SW 1271 (cell line): ENCODE results near the gene DUSP10.

Experiments
- DNase-seq, 2 experiments: peaks; one replicate each; lab custom pipeline; 2025; lab: John Stamatoyannopoulos, UW

The DUSP10 gene

GRCh38 chr1:221714227-221715152 is 27.4 kb downstream of the DUSP10 start:
- DNase-seq: no peak

- no peak for DNase-seq
Observed at GRCh38 chr1:221712776-221713431, 29.0 kb downstream of the DUSP10 start.

GRCh38 chr1:221712198-221712684 is 29.6 kb downstream of the DUSP10 start:
- DNase-seq: no peak

- DNase-seq: no peak
Observed at GRCh38 chr1:221711656-221712055, 30.2 kb downstream of the DUSP10 start.

GRCh38 chr1:221711063-221711577 is 30.8 kb downstream of the DUSP10 start:
- no peak for DNase-seq

GRCh38 chr1:221709854-221710253 is 32.0 kb downstream of the DUSP10 start:
- DNase-seq: no peak

GRCh38 chr1:221708987-221709386 is 32.9 kb downstream of the DUSP10 start:
- DNase-seq: no peak

- DNase-seq: no peak
Observed at GRCh38 chr1:221708076-221708571, 33.8 kb downstream of the DUSP10 start.

GRCh38 chr1:221706876-221707582 is 34.9 kb downstream of the DUSP10 start:
- DNase-seq: no peak

- DNase-seq: no peak
Observed at GRCh38 chr1:221706191-221706590, 35.7 kb downstream of the DUSP10 start.

GRCh38 chr1:221704306-221704705 is 37.6 kb downstream of the DUSP10 start:
- no peak for DNase-seq

- no peak for DNase-seq
Observed at GRCh38 chr1:221701570-221702186, 40.2 kb downstream of the DUSP10 start.

GRCh38 chr1:221700948-221701347 is 40.9 kb downstream of the DUSP10 start:
- DNase-seq: no peak

GRCh38 chr1:221700536-221700935 is 41.4 kb downstream of the DUSP10 start:
- no peak for DNase-seq

GRCh38 chr1:221699978-221700519 is 41.8 kb downstream of the DUSP10 start:
- no peak for DNase-seq

GRCh38 chr1:221699577-221699976 is 42.3 kb downstream of the DUSP10 start:
- no peak for DNase-seq

GRCh38 chr1:221698579-221699349 is 43.1 kb downstream of the DUSP10 start:
- DNase-seq: no peak

- DNase-seq: no peak
Observed at GRCh38 chr1:221697923-221698425, 43.9 kb downstream of the DUSP10 start.

GRCh38 chr1:221696718-221697461 is 45.0 kb downstream of the DUSP10 start:
- no peak for DNase-seq

GRCh38 chr1:221696027-221696426 is 45.9 kb downstream of the DUSP10 start:
- DNase-seq: no peak
